HG02798 (cell line): ENCODE results near the gene RAB7A.
A peak's percentile ranks its signal among the peaks of the same experiment; 100 is the strongest.
"Not testable (repeated sequence)": the region's sequence is repeated elsewhere in the genome, so short reads cannot be mapped to it uniquely, and the experiment has no call there.

Experiments used
- ATAC-seq: cut with Tn5 transposase; IDR thresholded peaks from one replicate; pipeline ENCODE4 v1.9.1; 2021; ENCODE audit warnings: mild to moderate bottlenecking; ENCODE audit not compliant: unreplicated experiment, poor library complexity

The RAB7A gene

GRCh38 chr3:128709506-128710210 lies 16.3 kb upstream of the RAB7A start:
- no peak for ATAC-seq

- no peak for ATAC-seq
Observed at GRCh38 chr3:128710816-128711433, 15.1 kb upstream of the RAB7A start.

DNA sequence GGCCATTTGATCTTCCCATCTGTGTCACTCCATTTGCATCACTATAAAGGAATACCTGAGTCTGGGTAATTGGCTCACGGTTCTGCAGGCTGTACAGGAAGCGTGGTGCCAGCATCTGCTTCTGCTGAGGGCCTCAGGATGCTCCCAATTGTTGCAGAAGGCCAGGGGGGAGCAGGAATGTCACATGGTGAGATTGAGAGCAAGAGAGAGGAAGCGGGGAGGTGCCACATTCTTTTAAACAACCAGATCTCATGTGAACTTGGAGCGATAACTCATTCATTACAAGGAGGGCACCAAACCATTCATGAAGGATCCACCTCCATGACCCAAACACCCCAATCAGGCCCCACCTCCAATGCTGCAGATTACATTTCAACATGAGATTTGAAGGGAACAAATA lies 13.1 kb upstream of the RAB7A start:
- ATAC-seq = no peak

- ATAC-seq = no peak
Observed at GRCh38 chr3:128714887-128715491, 11.0 kb upstream of the RAB7A start.

- ATAC-seq = not testable (repeated sequence)
Observed at GRCh38 chr3:128718892-128719291, 7.1 kb upstream of the RAB7A start.

DNA sequence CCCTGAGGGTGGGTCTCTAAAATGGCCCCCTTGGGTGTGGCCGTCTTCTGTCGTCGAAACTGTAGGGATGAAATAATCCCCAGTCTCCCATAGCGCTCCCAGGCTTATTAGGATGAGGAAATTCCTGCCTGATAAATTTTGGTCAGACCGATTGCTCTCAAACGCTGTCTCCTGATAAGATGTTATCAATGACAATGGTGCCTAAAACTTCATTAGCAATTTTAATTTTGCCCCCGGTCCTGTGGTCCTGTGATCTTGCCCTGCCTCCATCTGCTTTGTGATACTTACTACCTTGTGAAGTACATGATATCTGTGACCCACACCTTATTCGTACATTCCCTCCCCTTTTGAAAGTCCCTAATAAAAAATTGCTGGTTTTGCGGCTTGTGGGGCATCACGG lies 5.1 kb upstream of the RAB7A start:
- ATAC-seq = no peak

DNA sequence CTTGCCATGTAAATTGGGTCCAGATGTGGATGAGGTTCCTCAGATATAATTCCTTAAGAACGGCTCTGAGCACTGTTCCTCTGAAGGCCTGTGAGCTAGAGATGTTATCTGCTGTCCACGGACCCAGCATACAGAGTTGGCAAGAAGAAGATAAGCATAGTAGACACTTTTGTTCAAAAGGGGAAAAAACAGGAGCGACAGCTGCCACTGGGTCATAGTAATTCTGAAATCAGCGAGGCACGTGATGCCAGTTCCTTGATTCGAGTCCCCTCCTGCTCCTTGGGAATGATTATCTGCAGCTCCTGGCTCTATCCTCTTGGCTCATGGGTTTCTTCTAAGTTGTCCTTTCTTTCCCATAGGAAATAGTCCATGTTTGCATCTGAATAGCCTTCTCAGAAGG lies 2.5 kb upstream of the RAB7A start:
- ATAC-seq = no peak

DNA sequence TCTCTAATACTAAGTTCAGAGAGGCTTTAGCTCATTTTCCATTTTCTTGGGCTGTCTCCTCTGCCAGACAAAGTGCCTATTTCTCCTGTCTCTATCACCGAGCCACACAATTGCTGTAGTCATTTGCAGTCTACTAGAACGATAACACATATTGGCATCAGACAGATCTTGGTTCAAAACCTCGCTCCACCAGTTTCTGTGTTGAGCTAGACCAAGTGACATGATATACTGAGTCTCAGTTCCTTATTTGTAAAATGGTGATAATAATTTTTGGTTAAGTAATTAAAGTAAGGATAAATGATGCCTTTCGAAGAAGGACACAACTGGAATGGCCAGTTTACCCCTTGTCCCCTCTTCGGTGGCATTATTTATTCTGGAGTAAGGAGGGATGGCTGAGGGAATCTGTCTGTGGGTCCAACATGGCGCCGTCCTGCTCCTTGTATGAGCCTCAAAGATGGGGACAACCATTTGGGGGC lies 398 bp upstream of the RAB7A start:
- ATAC-seq = peak; percentile 20

DNA sequence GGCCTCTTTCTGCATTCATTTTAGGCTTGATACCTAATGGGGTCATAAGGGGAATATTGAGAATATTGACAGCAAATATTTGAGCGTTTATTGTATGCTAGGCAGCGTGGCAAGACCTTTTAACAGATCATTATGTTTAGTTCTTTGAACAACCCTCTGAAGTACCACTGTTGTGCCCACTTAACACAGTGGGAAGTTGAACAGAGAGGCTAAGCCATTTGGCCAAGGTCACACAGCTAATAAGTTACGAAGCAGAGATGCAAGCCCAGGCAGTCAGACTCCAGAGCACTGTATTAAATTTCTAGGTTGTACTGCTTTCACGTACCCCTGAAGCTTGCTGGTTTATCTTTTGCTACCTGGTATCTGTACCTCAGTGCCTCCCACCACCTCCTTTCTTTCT lies 1.1 kb downstream of the RAB7A start:
- ATAC-seq = no peak

DNA sequence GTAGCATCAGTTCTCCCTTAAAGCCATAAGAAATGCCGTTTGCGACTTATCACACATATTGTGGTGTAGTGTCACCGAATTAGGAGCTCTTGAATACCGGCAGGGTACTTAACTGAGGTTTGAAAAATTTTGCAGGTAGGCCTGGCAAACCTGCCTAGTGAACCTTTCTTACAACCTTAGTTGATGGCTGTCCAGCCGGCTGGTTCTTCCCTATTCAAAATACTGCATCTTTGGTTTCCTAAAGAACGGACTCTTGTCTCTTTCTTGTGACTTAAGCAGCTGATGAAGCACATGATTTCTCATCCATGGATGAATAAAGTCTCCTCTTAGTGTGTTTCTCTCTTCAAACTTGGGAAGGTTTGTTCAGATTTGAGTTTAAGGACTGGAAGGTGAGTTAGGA lies 1.5 kb downstream of the RAB7A start:
- no peak for ATAC-seq

DNA sequence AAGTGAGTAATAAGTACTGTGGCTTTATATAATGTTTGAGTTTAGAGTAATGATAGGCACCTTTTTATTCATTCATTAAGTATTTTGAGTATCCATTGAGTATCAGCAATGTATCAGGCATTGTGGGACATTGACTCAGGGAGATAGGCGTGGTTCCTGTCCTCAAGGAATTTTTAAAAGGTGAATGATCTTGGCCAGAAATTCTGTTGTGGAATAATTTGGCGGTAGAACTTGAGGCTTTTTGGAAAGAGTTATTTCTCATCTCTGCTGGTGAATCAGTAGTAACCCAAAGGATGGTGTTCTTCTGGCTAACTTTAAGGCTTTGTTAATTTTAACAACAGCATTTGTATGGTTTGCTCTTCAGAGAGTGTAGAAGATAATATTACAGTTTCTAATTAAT lies 2.0 kb downstream of the RAB7A start:
- ATAC-seq = no peak

DNA sequence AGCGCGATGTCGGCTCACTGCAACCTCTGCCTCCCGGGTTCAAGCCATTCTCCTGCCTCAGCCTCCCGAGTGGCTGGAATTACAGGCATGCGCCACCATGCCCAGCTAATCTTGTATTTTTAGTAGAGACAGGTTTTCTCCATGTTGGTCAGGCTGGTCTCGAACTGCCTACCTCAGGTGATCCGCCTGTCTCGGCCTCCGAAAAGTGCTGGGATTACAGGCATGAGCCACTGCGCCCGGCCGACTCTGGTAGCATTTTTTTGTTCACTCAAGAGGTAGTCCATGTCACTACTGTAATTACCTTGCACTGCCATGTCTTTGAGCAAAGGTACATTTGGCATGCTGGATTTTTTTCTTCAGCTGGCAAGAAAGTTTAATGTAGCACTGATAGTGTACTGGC lies 2.5 kb downstream of the RAB7A start:
- not testable (repeated sequence) for ATAC-seq

DNA sequence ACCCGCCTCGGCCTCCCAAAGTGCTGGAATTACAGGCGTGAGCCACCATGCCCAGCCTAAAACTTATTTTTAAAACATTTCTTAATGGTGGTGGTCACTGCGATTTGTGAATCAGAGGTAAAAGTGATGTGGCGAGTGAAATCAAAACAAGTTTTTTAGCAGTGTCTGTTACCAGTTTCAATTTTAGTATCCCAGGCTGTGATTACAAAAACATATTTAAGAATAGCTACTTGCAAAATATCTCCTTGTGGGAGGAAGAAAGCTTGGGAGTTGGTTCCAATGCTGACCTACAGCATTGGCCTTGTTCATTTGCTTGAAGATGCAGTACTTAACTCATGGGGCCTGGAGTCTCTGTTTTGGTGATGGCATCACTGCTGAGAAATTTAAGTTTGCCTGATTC lies 4.5 kb downstream of the RAB7A start:
- no peak for ATAC-seq

- peak; percentile 51 for ATAC-seq
Observed at GRCh38 chr3:128734523-128735189, 8.7 kb downstream of the RAB7A start.

- no peak for ATAC-seq
Observed at GRCh38 chr3:128735287-128735686, 9.3 kb downstream of the RAB7A start.

- no peak for ATAC-seq
Observed at GRCh38 chr3:128735884-128736283, 9.9 kb downstream of the RAB7A start.

DNA sequence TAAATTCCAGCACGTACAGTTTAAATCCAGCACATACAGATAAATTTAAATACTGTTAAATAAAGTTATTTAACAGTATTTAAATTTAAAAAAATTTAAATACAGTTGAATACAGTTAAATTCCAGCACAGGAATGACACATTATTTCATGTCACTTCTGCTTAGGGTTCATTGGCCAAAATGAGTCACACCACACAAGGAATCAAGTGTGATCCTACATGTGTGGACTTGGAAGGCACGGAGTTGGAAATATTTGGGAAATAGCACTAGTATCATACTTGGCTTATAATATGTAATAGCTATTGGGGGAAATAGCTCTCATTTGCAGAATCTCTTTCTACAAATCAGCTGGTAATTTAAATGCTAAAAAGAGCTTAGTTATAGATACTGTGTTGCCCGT lies 10.6 kb downstream of the RAB7A start:
- ATAC-seq = no peak

DNA sequence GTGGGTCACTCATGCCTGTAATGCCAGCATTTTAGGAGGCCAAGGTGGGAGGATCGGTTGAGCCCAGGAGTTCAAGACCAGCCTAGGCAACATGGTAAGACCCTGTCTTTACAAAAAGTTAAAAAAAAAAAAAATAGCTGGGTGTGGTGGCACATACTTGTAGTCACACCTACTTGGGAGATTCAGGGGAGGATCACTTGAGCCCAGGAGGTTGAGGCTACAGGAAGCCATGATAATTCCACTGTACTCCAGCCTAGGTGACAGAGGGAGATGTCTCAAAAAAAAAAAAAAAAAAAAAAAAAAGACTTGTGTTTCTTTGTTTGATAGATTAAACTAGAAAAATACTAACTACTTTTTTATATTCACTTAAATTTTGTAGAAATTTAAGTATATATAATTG lies 14.6 kb downstream of the RAB7A start:
- no peak for ATAC-seq

- no peak for ATAC-seq
Observed at GRCh38 chr3:128742821-128743594, 17.0 kb downstream of the RAB7A start.

DNA sequence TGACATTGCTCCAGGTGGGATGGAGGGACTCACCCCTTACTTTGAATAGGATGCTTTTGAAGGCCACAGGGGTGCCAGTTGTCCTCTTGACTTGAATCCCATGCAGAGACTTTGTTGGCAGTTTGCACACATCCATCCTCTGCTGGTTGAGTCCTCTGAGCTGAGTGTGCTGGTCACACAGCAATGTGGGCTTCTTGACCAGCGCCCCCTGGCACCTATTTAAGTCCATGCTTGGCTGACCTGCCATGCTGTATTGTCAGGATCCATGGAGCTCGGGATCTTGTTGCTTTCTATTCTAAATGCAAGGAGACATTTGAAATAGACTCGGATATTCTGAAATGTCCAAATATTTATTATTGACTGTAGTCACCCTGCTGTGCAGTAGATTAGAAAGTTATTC lies 19.8 kb downstream of the RAB7A start:
- no peak for ATAC-seq
